IPS-NIHi7 (cell line): Measurements from ENCODE around the gene CRTAC1.
A peak's percentile ranks its signal among the peaks of the same experiment; 100 is the strongest.

ENCODE experiments used
- DNase-seq: peaks from one replicate; pipeline ENCODE4 v3.0.0; 2012; ENCODE audit warnings: mixed read lengths; ENCODE audit errors: extremely low spot score

CRTAC1 gene

GRCh38 chr10:97974526-97975525 is 55.6 kb downstream of the CRTAC1 start:
- peak; percentile 58 for DNase-seq

GRCh38 chr10:97974100-97974499 is 56.3 kb downstream of the CRTAC1 start:
- DNase-seq, result peak; percentile 30

GRCh38 chr10:97969538-97970079 is 60.8 kb downstream of the CRTAC1 start:
- no peak for DNase-seq

- DNase-seq, result no peak
Observed at GRCh38 chr10:97964748-97965147, 65.7 kb downstream of the CRTAC1 start.

- no peak for DNase-seq
Observed at GRCh38 chr10:97961945-97962344, 68.5 kb downstream of the CRTAC1 start.

GRCh38 chr10:97960269-97961056 is 70.0 kb downstream of the CRTAC1 start:
- peak; percentile 35 for DNase-seq

- DNase-seq, result no peak
Observed at GRCh38 chr10:97949462-97949861, 81.0 kb downstream of the CRTAC1 start.

GRCh38 chr10:97948822-97949221 is 81.6 kb downstream of the CRTAC1 start:
- no peak for DNase-seq

- DNase-seq, result no peak
Observed at GRCh38 chr10:97944772-97945171, 85.6 kb downstream of the CRTAC1 start.

- no peak for DNase-seq
Observed at GRCh38 chr10:97943294-97943693, 87.1 kb downstream of the CRTAC1 start.

GRCh38 chr10:97940534-97940933 is 89.9 kb downstream of the CRTAC1 start:
- DNase-seq, result no peak

- peak; percentile 28 for DNase-seq
Observed at GRCh38 chr10:97939446-97939990, 90.9 kb downstream of the CRTAC1 start.

- no peak for DNase-seq
Observed at GRCh38 chr10:97937928-97938327, 92.5 kb downstream of the CRTAC1 start.

- DNase-seq, result no peak
Observed at GRCh38 chr10:97937054-97937453, 93.4 kb downstream of the CRTAC1 start.

- DNase-seq, result no peak
Observed at GRCh38 chr10:97936126-97936525, 94.3 kb downstream of the CRTAC1 start.

GRCh38 chr10:97932932-97933530 is 97.4 kb downstream of the CRTAC1 start:
- DNase-seq, result no peak

- no peak for DNase-seq
Observed at GRCh38 chr10:97931041-97931440, 99.4 kb downstream of the CRTAC1 start.

- DNase-seq, result peak; percentile 40
Observed at GRCh38 chr10:97928897-97929296, 101.5 kb downstream of the CRTAC1 start.

GRCh38 chr10:97927622-97928021 is 102.8 kb downstream of the CRTAC1 start:
- no peak for DNase-seq

- DNase-seq, result no peak
Observed at GRCh38 chr10:97926055-97926454, 104.4 kb downstream of the CRTAC1 start.

- DNase-seq, result no peak
Observed at GRCh38 chr10:97925308-97925938, 105.0 kb downstream of the CRTAC1 start.
